Adrenal gland (tissue), 5 donors: ENCODE measurements around the gene TMEM242.

Experiments used
- POLR2A ChIP-seq, 2 donors: fragments of 450-650 bp; IDR thresholded peaks; one replicate each; pipeline ENCODE4 v1.6.1; 2017; ENCODE audit warnings: antibody characterized with exemption in 2 of 2, mild to moderate bottlenecking in 2 of 2, moderate library complexity in 1 of 2
- TF ChIP-seq, protein P1 (sequence below), 6 experiments: fragments of 450-650 bp in 4 of 6; fragments of 200-600 bp in 2 of 6; sonication (generic) in 1 of 6; IDR thresholded peaks; 1 replicate in 5 of 6; 2 replicates in 1 of 6; pipeline versions ENCODE4 v1.5.1 to v1.8.0; 2016 to 2021; ENCODE audit warnings: antibody characterized with exemption in 6 of 6, mild to moderate bottlenecking in 2 of 6, moderate library complexity in 1 of 6
- donor health status: DM: no; HTN: no; CAD: no.

DNA sequence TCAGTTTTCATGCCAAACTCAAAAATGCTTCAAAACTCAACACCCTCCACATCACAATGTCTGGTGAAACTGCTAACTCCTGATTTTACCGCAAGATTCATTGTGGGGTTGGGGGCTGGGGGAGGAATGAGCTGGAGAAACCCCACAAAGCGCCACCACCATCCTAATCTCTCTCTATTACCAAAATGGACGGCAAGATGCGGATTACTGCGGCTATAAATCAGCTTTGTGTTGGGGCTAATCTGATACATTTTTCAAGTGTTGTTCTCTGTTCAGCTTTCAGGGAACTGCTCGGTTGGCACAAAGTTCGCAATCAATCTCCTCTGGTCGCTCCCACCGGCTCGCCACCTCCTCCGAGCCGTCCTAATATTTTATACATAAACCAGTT, 83.7 kb downstream of the TMEM242 start:
- TF ChIP-seq, protein P1, sequence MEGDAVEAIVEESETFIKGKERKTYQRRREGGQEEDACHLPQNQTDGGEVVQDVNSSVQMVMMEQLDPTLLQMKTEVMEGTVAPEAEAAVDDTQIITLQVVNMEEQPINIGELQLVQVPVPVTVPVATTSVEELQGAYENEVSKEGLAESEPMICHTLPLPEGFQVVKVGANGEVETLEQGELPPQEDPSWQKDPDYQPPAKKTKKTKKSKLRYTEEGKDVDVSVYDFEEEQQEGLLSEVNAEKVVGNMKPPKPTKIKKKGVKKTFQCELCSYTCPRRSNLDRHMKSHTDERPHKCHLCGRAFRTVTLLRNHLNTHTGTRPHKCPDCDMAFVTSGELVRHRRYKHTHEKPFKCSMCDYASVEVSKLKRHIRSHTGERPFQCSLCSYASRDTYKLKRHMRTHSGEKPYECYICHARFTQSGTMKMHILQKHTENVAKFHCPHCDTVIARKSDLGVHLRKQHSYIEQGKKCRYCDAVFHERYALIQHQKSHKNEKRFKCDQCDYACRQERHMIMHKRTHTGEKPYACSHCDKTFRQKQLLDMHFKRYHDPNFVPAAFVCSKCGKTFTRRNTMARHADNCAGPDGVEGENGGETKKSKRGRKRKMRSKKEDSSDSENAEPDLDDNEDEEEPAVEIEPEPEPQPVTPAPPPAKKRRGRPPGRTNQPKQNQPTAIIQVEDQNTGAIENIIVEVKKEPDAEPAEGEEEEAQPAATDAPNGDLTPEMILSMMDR (IDR thresholded peaks at IDR 0.05): no peak
- TF ChIP-seq POLR2A (IDR thresholded peaks at IDR 0.05): no peak
